ENCODE data around the gene FSD2. TPM values are rescaled to one million over a fixed set of nuclear protein-coding genes. Genes with fewer than 3 reads are reported as not detected.

Gene FSD2
- total and polyA plus RNA-seq, 2 donors (not counting 1 experiment from before 2014, with no cell fraction given), result not detected

- no peak overlapping the region for H3K4me3 ChIP-seq (ENCODE audit: control extremely low read depth in 1 of 5, extremely low read depth in 1 of 5, insufficient read depth in 1 of 5, low read depth in 2 of 5, low read length in 4 of 5)
- H3K36me3 ChIP-seq (replicated peaks in 1 of 2; ENCODE audit: control extremely low read depth in 1 of 2, control insufficient read depth in 1 of 2, extremely low read depth in 1 of 2, insufficient read depth in 2 of 2, low read length in 1 of 2), result no peaks in the 10 kb centered on the region
- POLR2A ChIA-PET, result interaction anchor here (0.7 kb wide), 1 partner anchor 206 kb away, joined by 4 read pairs; no protein-coding TSS in a partner anchor
- H3K79me2 ChIP-seq (ENCODE audit: control insufficient read depth, insufficient read depth, low read length), result peaks cover 4% of the 10 kb centered on the region
- Mint-ChIP-seq H3K27me3 (no peaks in the 10 kb centered on the region), H3K4me3 (no peak overlapping the region), H3K4me1 (peaks cover 2% of the 10 kb centered on the region), H3K9me3 (ENCODE audit: insufficient read depth) (no peaks in the 10 kb centered on the region), H3K27ac (no peak overlapping the region)
- TF ChIP-seq EZH2 (IDR thresholded peaks at IDR 0.05; ENCODE audit: borderline replicate concordance, insufficient read depth, low read depth, low read length, poor library complexity, severe bottlenecking) (no peak), CTCF (IDR thresholded peaks at IDR 0.05) (no peak)
- H3K27ac ChIP-seq (ENCODE audit: low read length in 2 of 2), result no peak overlapping the region
- no peak overlapping the region for H3K4me2 ChIP-seq (replicated peaks; ENCODE audit: low read depth, low read length, poor library complexity, severe bottlenecking)
- WGBS (ENCODE audit: insufficient coverage), result 100% methylated on average over 1 of the region's 1 CpG
- no peak for DNase-seq
- no peaks in the 10 kb centered on the region for H3K9me3 ChIP-seq (ENCODE audit: control extremely low read depth in 1 of 3, control insufficient read depth in 2 of 3, insufficient read depth in 1 of 3, low read length in 2 of 3)
- no peak for ATAC-seq (ENCODE audit: low read depth)
- H3K27me3 ChIP-seq (replicated peaks in 1 of 4; ENCODE audit: control extremely low read depth in 1 of 4, control insufficient read depth in 3 of 4, insufficient read depth in 4 of 4, low read length in 3 of 4), result no peaks in the 10 kb centered on the region
- H4K20me1 ChIP-seq (ENCODE audit: control insufficient read depth, insufficient read depth, low read length, poor library complexity, severe bottlenecking), result no peaks in the 10 kb centered on the region
- intact Hi-C loops (cut with micrococcal nuclease), result no loop called here
- H2AFZ ChIP-seq (ENCODE audit: insufficient read depth, low read depth, low read length, poor library complexity, severe bottlenecking), result no peak overlapping the region
- H3K4me1 ChIP-seq (ENCODE audit: control insufficient read depth in 2 of 2, insufficient read depth in 2 of 2, low read length in 2 of 2), result no peaks in the 10 kb centered on the region
- no peak overlapping the region for H3K9ac ChIP-seq (ENCODE audit: low read length)
- CTCF ChIA-PET, result no interaction called here
These were observed 62.1 kb downstream of the FSD2 start for GRCh38 chr15:82743810-82744209.

- H4K20me1 ChIP-seq (ENCODE audit: control insufficient read depth, insufficient read depth, low read length, poor library complexity, severe bottlenecking), result no peaks in the 10 kb centered on the region
- H3K9me3 ChIP-seq (ENCODE audit: control extremely low read depth in 1 of 3, control insufficient read depth in 2 of 3, insufficient read depth in 1 of 3, low read length in 2 of 3), result no peaks in the 10 kb centered on the region
- Mint-ChIP-seq H3K4me3 (no peak overlapping the region), H3K27ac (no peak overlapping the region), H3K4me1 (no peaks in the 10 kb centered on the region), H3K27me3 (no peaks in the 10 kb centered on the region), H3K9me3 (ENCODE audit: insufficient read depth) (no peaks in the 10 kb centered on the region)
- no peak overlapping the region for H3K27ac ChIP-seq (ENCODE audit: low read length in 2 of 2)
- 100% methylated on average over 2 of the region's 3 CpGs for WGBS (ENCODE audit: insufficient coverage)
- H3K4me3 ChIP-seq (ENCODE audit: control extremely low read depth in 1 of 5, extremely low read depth in 1 of 5, insufficient read depth in 1 of 5, low read depth in 2 of 5, low read length in 4 of 5), result no peak overlapping the region
- peaks cover 4% of the 10 kb centered on the region for H3K79me2 ChIP-seq (ENCODE audit: control insufficient read depth, insufficient read depth, low read length)
- ChIA-PET CTCF (no interaction called here), POLR2A (no interaction called here)
- ATAC-seq (ENCODE audit: low read depth) (no peak), DNase-seq (no peak)
- H3K36me3 ChIP-seq (replicated peaks in 1 of 2; ENCODE audit: control extremely low read depth in 1 of 2, control insufficient read depth in 1 of 2, extremely low read depth in 1 of 2, insufficient read depth in 2 of 2, low read length in 1 of 2), result peaks cover 0 to 4% of the 10 kb centered on the region in 2 experiments
- H3K27me3 ChIP-seq (replicated peaks in 1 of 4; ENCODE audit: control extremely low read depth in 1 of 4, control insufficient read depth in 3 of 4, insufficient read depth in 4 of 4, low read length in 3 of 4), result no peaks in the 10 kb centered on the region
- no peak overlapping the region for H3K4me2 ChIP-seq (replicated peaks; ENCODE audit: low read depth, low read length, poor library complexity, severe bottlenecking)
- TF ChIP-seq EZH2 (IDR thresholded peaks at IDR 0.05; ENCODE audit: borderline replicate concordance, insufficient read depth, low read depth, low read length, poor library complexity, severe bottlenecking) (no peak), CTCF (IDR thresholded peaks at IDR 0.05) (no peak)
- H3K4me1 ChIP-seq (ENCODE audit: control insufficient read depth in 2 of 2, insufficient read depth in 2 of 2, low read length in 2 of 2), result no peaks in the 10 kb centered on the region
- H2AFZ ChIP-seq (ENCODE audit: insufficient read depth, low read depth, low read length, poor library complexity, severe bottlenecking), result no peak overlapping the region
- no peak overlapping the region for H3K9ac ChIP-seq (ENCODE audit: low read length)
- intact Hi-C loops (cut with micrococcal nuclease), result no loop called here
These were observed 63.7 kb downstream of the FSD2 start for GRCh38 chr15:82742134-82742533.

Data from B cell (primary cell).